HepG2 (cell line): ENCODE measurements around the gene SH3BP2. TPM values are rescaled to one million over a fixed set of nuclear protein-coding genes. Genes with fewer than 3 reads are reported as not detected.
"Not testable (repeated sequence)": the region's sequence is repeated elsewhere in the genome, so short reads cannot be mapped to it uniquely, and the experiment has no call there.

Source experiments
- ATAC-seq: fragments of 200-7000 bp; cut with Tn5 transposase; 3 replicates; pipeline ENCODE4 v1.9.1; 2020; ENCODE audit warnings: mild to moderate bottlenecking, moderate library complexity
- BruUV-seq: library from RNA; stranded (reverse); fragments of 400-500 nt; replicated peaks from 2 replicates; lab custom pipeline; 2021; lab: Mats Ljungman, UMichigan
- CTCF ChIA-PET: fragments of 300-600 bp; formaldehyde crosslinking; extraction: SDS; loops from one replicate; lab custom pipeline; 2021; ENCODE audit warnings: low total read pairs, inconsistent platforms, low intra/inter-chr PET ratio; lab: Yijun Ruan, JAX
- POLR2A ChIA-PET: fragments of 350-600 bp; sonication (Branson Sonifier 250); formaldehyde crosslinking; loops from one replicate; lab custom pipeline; 2020; ENCODE audit warnings: antibody characterized with exemption, inconsistent platforms; lab: Yijun Ruan, JAX
- DNase-seq: peaks from one replicate; pipeline ENCODE4 v3.0.0-alpha.2; 2015; ENCODE audit warnings: low spot score
- FAIRE-seq: peaks from 3 replicates; lab custom pipeline; 2011; peaks lifted over from hg19 to GRCh38; lab: Jason Lieb, UNC
- H2AFZ ChIP-seq: one replicate; pipeline ENCODE4 v1.6.1; 2011; ENCODE audit warnings: low read length, inconsistent platforms
- H3K27ac ChIP-seq: fragments of 300-600 bp; 3 replicates; pipeline ENCODE4 v1.8.0; 2011; ENCODE audit warnings: mixed run types, mild to moderate bottlenecking, mixed read lengths, low read length, inconsistent platforms; ENCODE audit not compliant: insufficient read depth; ENCODE audit errors: extremely low read length
- H3K27me3 ChIP-seq, 2 experiments: fragments of 200-600 bp in 1 of 2; 2 replicates in 1 of 2; 3 replicates in 1 of 2; pipeline versions ENCODE4 v1.6.0 to v1.8.0; 2011; ENCODE audit warnings: low read length in 2 of 2, mild to moderate bottlenecking in 2 of 2, moderate library complexity in 2 of 2, inconsistent platforms in 1 of 2; ENCODE audit not compliant: insufficient read depth in 2 of 2, control insufficient read depth in 1 of 2
- H3K36me3 ChIP-seq, 2 experiments: fragments of 200-600 bp in 1 of 2; replicated peaks in 1 of 2; 2 replicates in 1 of 2; 3 replicates in 1 of 2; pipeline versions ENCODE4 v1.5.1 to v1.8.0; 2011; ENCODE audit warnings: low read length in 2 of 2, inconsistent platforms in 1 of 2; ENCODE audit not compliant: insufficient read depth in 2 of 2, control insufficient read depth in 1 of 2
- H3K4me1 ChIP-seq: 2 replicates; pipeline ENCODE4 v1.5.1; 2012; ENCODE audit warnings: low read length, inconsistent platforms; ENCODE audit not compliant: insufficient read depth
- H3K4me2 ChIP-seq: 2 replicates; pipeline ENCODE4 v1.6.0; 2011; ENCODE audit warnings: low read depth, low read length, inconsistent platforms
- H3K4me3 ChIP-seq, 3 experiments: fragments of 200-600 bp in 1 of 3; sonication (generic), shearing (Covaris generic) in 1 of 3; replicated peaks in 1 of 3; 2 replicates each; pipeline ENCODE4 v1.5.1; 2011 to 2016; ENCODE audit warnings: low read length in 3 of 3, inconsistent platforms in 2 of 3, low read depth in 2 of 3, mild to moderate bottlenecking in 2 of 3, control low read depth in 1 of 3, mixed read lengths in 1 of 3; ENCODE audit not compliant: insufficient read depth in 1 of 3
- H3K79me2 ChIP-seq: one replicate; pipeline ENCODE4 v1.6.1; 2011; ENCODE audit warnings: low read length, inconsistent platforms; ENCODE audit not compliant: insufficient read depth
- H3K9ac ChIP-seq: 2 replicates; pipeline ENCODE4 v1.6.0; 2011; ENCODE audit warnings: mild to moderate bottlenecking, low read depth, low read length, inconsistent platforms; ENCODE audit not compliant: insufficient read depth
- H3K9me3 ChIP-seq: 2 replicates; pipeline ENCODE4 v1.5.1; 2012; ENCODE audit warnings: mild to moderate bottlenecking, low read length
- H4K20me1 ChIP-seq: 2 replicates; pipeline ENCODE4 v1.6.0; 2011; ENCODE audit warnings: inconsistent platforms, mild to moderate bottlenecking, low read length, moderate library complexity; ENCODE audit not compliant: insufficient read depth
- GPBP1L1 ChIP-seq: sonication (generic); formaldehyde crosslinking; IDR thresholded peaks from 2 replicates; pipeline ENCODE4 v1.5.0; 2020; ENCODE audit warnings: mild to moderate bottlenecking, missing genetic modification reagents
- MYNN ChIP-seq: sonication (generic); formaldehyde crosslinking; IDR thresholded peaks from 2 replicates; pipeline ENCODE4 v1.4.0; 2020; ENCODE audit warnings: mild to moderate bottlenecking, low read depth, missing genetic modification reagents
- NFYB ChIP-seq: sonication (generic); formaldehyde crosslinking; IDR thresholded peaks from 2 replicates; pipeline ENCODE4 v1.4.0; 2020; ENCODE audit warnings: missing genetic modification reagents
- NFYC ChIP-seq: IDR thresholded peaks from 2 replicates; pipeline ENCODE4 v1.6.1; 2016; ENCODE audit warnings: missing genetic modification reagents, missing compliant biosample characterization
- TRAFD1 ChIP-seq: sonication (generic); formaldehyde crosslinking; IDR thresholded peaks from 2 replicates; pipeline ENCODE4 v1.5.1; 2020; ENCODE audit warnings: missing genetic modification reagents, mild to moderate bottlenecking, borderline replicate concordance
- U2AF1 ChIP-seq: fragments of 200-400 bp; formaldehyde crosslinking; optimal IDR thresholded peaks from 2 replicates; pipeline ENCODE3; 2017; ENCODE audit warnings: mild to moderate bottlenecking, low read depth, low read length
- ZBTB38 ChIP-seq: sonication (generic); formaldehyde crosslinking; IDR thresholded peaks from 2 replicates; pipeline ENCODE4 v1.5.1; 2020; ENCODE audit warnings: mild to moderate bottlenecking, missing genetic modification reagents
- ZMYM4 ChIP-seq: sonication (generic); formaldehyde crosslinking; IDR thresholded peaks from 2 replicates; pipeline ENCODE4 v1.8.1; 2023; ENCODE audit warnings: mild to moderate bottlenecking, missing genetic modification reagents
- ZNF10 ChIP-seq: sonication (generic); formaldehyde crosslinking; IDR thresholded peaks from 2 replicates; pipeline ENCODE4 v1.4.0; 2020; ENCODE audit warnings: mild to moderate bottlenecking, low read depth, missing genetic modification reagents, borderline replicate concordance
- WGBS: methylation state at CpG from one replicate; pipeline ENCODE4 v1.1.6; 2017; ENCODE audit warnings: low lambda C conversion rate; 5-methylcytosine and 5-hydroxymethylcytosine counted together
- in situ Hi-C: cut with HindIII; loops from 2 replicates; pipeline ENCODE4 v1.10.0; 2017; ENCODE audit warnings: low pct_unique_long_range_greater_than_20kb; ENCODE audit not compliant: extremely low pct_ligation_motif_present
- intact Hi-C: fragments of 100-400 bp; cut with micrococcal nuclease; formaldehyde crosslinking; loops from one replicate; pipeline ENCODE4 v1.10.0; 2022; ENCODE audit not compliant: unreplicated experiment
- polyA plus RNA-seq, 8 experiments: library from polyadenylated mRNA; depleted of rRNA in 3 of 8; stranded (reverse) in 7 of 8; unstranded in 1 of 8; fragments of >200 nt; fragmentation: Illumina TruSeq in 4 of 8; extraction: Trizol in 4 of 8; gene quantifications; 2 replicates each; pipeline versions ENCODE4 v1.2.1 to v1.2.3, GENCODE V29; 2011 to 2016; ENCODE audit warnings: low read depth in 4 of 8, missing spikeins in 1 of 8, mixed read lengths in 1 of 8; ENCODE audit not compliant: insufficient read depth in 1 of 8
- total RNA-seq, 5 experiments: library from RNA; depleted of rRNA; stranded (reverse); fragments of >200 nt; fragmentation: Illumina TruSeq; extraction: Trizol; gene quantifications; 2 replicates each; pipeline ENCODE4 v1.2.3, GENCODE V29; 2016; ENCODE audit warnings: low read depth in 1 of 5

SH3BP2 gene
- total and polyA plus RNA-seq, 2 of the 13 experiments (the other 11 are each of a cell fraction or from before 2014, with no cell fraction given) = 16.9 to 34.5 TPM

- intact Hi-C loops, H3K36me3 ChIP-seq, ATAC-seq, H2AFZ ChIP-seq, H3K27me3 ChIP-seq, BruUV-seq, H4K20me1 ChIP-seq, H3K4me2 ChIP-seq, CTCF ChIA-PET, DNase-seq, H3K9me3 ChIP-seq, H3K9ac ChIP-seq, H3K4me3 ChIP-seq, in situ Hi-C loops, H3K79me2 ChIP-seq, FAIRE-seq: not testable (repeated sequence)
- WGBS = 94% methylated on average over 21 of the region's 42 CpGs
- TF ChIP-seq NFYB (CRISPR knock-in tag) (peak; percentile 73), ZMYM4 (0 out of 2 replicates have a peak, but pooled peaks have one; percentile 18), NFYC (CRISPR knock-in tag) (peak; percentile 64), ZBTB38 (peak; percentile 68)
- Histone ChIP-seq H3K4me1 (peaks cover 41% of the 10 kb centered on the region), H3K27ac (peak overlapping the region; percentile 80)
- POLR2A ChIA-PET = interaction anchor here (0.9 to 3.9 kb wide), 4 partner anchors 23 to 38 kb away, joined by 3 to 60 read pairs (median 18); partner anchors contain the start of gene SH3BP2
Observed at GRCh38 chr4:2762486-2763370, 30.2 kb upstream of the SH3BP2 start.

- in situ Hi-C loops = no loop called here
- no peak for ATAC-seq
- intact Hi-C loops = no loop called here
- ChIA-PET CTCF (no interaction called here), POLR2A (interaction anchor here (3.7 to 3.9 kb wide), 2 partner anchors 29 to 37 kb away, joined by 30 to 60 read pairs; partner anchors contain the start of gene SH3BP2)
- no peaks in the 10 kb centered on the region for H3K27me3 ChIP-seq
- no peaks in the 10 kb centered on the region for H3K9me3 ChIP-seq
- H3K79me2 ChIP-seq = no peaks in the 10 kb centered on the region
- H3K4me3 ChIP-seq = no peak overlapping the region
- H3K4me2 ChIP-seq = no peak overlapping the region
- H4K20me1 ChIP-seq = no peaks in the 10 kb centered on the region
- BruUV-seq = no TSS peak
- H2AFZ ChIP-seq = no peak overlapping the region
- no peaks in the 10 kb centered on the region for H3K36me3 ChIP-seq
- DNase-seq = no peak
- peaks cover 47% of the 10 kb centered on the region for H3K4me1 ChIP-seq
- no peak overlapping the region for H3K27ac ChIP-seq
- WGBS = 98% methylated on average over 22 of the region's 23 CpGs
- H3K9ac ChIP-seq = no peak overlapping the region
- no peak for FAIRE-seq
- no peak for TF ChIP-seq ZNF10 (CRISPR knock-in tag)
- TF ChIP-seq U2AF1 = no peak
- TF ChIP-seq TRAFD1 = no peak
- no peak for TF ChIP-seq GPBP1L1 (CRISPR knock-in tag)
- TF ChIP-seq MYNN (CRISPR knock-in tag) = no peak
Observed at GRCh38 chr4:2763511-2763967, 29.3 kb upstream of the SH3BP2 start.
